ENCODE measurements around the gene OR3A1.
"Not testable (repeated sequence)": the region's sequence is repeated elsewhere in the genome, so short reads cannot be mapped to it uniquely, and the experiment has no call there.

OR3A1 gene, protein sequence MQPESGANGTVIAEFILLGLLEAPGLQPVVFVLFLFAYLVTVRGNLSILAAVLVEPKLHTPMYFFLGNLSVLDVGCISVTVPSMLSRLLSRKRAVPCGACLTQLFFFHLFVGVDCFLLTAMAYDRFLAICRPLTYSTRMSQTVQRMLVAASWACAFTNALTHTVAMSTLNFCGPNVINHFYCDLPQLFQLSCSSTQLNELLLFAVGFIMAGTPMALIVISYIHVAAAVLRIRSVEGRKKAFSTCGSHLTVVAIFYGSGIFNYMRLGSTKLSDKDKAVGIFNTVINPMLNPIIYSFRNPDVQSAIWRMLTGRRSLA

DNA sequence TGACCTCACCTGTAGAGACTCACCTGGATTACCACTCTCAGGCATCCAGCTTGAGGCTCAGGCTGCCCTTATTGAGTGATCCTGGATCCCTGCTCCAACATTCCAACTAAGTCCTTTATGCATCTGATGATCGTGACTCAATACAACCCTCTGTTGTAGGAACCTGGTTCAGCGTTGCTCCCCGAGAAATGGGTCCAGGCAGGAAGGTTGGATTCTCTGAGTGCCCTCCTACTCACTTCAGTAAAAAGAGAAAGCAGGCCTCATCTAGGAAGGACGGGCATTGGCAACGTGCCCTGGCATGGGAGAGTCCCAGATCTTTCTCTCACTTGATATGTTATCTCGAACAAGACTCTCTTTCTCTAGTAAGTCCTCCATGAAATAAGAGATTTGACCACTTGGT is at the start of gene OR3A1:
TSS of gene OR3A1 (minus strand) at position 101 of the 400 bp plus-strand sequence. CDS start 5,778 bp downstream, outside the sequence.
- DNase-seq, result no peak

DNA sequence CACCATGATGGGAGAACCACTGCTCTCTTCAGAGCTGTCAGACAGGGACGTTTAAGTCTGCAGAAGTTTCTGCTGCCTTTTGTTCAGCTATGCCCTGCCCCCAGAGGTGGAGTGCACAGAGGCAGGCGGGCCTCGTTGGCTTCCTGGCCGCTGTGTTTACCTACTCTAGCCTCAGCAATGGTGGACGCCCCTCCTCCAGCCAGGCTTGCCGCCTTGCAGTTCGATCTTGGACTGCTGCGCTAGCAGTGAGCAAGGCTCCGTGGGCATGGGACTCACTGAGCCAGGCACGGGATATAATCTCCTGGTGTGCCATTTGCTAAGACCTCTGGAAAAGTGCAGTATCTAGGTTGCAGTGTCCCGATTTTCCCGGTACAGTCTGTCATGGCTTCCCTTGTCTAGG is 44.6 kb upstream of the OR3A1 start:
- not testable (repeated sequence) for DNase-seq

DNA sequence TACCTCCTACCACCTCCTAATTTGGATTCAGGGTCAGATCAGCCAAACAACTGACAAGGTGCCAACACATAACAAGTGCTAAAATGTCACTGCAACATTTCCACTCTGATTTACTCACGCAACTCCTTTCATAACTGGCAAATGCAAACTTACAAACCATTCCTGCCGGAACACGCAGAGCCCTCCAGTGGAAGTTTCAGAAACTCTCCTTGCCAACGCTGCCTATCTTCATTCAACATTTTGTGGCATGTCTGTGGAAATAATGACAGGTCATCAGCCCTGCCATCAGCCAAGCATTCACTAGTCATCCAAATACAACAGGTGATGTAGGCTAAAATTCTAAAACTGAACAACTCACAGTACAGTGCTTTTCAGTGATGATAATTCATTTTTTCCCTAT is 37.7 kb upstream of the OR3A1 start:
- no peak for DNase-seq

DNA sequence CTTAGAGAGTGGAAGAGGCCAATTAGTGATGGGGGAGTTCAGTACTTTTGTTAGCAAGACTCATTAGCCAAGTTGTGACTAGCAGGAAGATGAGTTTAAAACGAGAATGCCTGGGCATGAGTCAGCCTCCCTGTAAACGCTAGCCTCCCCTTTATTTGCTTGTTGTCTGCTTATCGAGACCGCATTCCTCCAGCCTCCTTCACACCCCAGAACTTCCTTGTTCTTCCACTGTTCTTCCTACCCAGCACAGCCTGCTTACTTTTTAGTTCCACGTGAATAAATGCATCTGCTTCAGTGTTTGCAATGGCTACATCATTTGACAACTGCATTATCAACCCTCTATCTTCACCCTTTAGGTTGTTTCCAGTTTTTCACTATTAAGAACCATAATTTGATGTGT is 20.2 kb upstream of the OR3A1 start:
- no peak for DNase-seq

DNA sequence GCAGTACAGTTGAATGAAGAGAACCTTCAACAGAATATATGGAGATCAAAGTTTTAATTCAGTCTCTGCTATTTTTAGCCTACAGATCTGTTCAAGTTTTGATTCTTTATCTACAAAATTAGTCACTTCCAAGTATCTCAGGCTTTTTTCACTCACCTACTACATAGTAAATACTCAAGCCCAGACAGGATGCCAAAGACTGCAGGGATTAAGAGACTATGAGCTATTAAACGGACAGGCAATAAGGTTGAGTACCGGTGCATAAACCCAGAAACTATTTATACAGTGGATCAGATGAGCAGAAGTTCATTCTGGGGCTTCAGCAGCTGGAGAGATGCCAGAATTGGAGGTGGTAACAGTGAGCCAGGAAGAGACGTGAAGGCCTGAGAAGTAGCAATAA is 18.7 kb upstream of the OR3A1 start:
- no peak for DNase-seq

DNA sequence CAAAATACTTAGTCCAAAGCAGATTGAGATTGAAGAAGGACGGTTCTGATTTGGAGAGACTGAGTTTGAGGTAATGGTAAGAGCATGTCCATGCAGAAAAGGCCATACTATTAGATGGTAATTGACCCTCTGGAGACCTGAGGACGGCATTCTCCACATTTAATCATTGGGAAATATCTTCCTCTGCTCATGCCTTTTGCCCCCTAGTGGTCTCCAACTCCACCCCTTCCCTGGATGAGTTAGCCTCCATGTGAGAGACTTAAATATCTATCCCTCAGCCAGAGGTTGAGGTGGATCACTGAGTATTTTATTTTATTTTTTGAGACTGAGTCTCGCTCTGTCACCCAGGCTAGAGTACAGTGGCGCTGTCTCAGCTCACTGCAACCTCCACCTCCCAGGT is 10.4 kb upstream of the OR3A1 start:
- no peak for DNase-seq

DNA sequence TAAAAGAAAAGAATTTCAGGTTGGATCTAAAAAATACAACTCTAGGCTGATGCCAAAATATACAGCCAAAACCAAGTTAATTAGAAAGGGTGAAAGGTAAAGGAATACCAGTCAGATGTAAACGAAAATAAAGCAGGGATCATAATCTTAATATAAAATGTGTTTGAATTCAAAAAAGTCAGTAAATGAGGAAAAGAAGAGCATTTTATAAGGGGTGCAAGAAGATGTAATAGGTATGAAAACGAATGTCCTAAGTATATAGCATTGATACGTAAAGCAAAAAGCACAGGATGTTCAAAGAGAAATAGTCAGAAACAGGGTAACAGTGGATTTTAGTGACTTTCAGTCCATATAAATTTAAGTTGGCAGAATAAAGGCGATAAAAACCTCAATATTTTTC is 2.5 kb downstream of the OR3A1 start:
- no peak for DNase-seq

DNA sequence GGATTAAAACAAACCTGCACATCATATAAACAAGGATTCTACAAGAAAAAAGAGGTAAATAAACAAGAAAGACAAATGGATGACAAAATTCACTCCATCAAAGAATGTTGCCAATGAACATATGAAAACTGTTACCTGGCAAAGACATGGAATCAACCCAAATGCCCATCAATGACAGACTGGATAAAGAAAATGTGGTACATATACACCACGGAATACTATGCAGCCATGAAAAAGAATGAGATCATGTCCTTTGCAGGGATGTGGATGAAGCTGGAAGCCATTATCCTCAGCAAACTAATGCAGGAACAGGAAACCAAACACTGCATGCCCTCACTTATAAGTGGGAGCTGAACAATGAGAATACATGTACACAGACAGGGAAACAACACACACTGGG is 4.6 kb downstream of the OR3A1 start:
- not testable (repeated sequence) for DNase-seq

DNA sequence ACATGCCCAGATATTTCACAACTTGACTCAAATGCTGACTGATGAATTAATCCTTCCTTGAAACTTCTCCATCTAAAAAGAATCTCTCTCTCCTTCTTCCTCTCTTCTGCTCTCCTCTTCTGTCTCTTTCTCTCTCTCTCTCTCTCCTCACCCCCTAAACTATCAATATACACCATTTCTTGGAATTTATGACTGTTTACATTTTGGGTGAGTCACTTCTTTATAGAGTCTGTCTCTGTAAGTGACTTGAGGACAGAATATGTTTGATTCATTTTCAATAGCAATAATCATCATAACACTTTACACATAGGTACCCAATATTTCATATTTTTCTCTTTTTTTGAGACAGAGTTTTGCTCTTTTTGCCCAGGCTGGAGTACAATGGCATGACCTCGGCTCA is 15.3 kb downstream of the OR3A1 start:
- no peak for DNase-seq

DNA sequence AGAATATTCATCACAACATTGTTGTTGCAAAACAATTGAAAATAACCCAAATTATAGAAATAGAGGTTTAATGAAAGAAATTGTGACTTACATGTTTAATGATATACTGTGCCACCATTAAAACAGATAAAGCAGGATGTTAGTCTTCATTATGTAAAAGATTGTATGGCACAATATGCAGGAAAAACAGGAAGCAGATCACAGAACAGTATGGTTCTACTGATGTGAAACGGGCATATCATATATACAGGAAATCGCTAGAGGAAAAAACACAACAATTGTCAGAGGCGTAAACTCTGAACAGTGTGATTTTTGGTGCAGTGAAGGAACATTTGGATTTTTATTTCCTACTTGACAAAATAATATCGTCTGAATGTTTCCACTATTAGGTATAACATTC is 22.0 kb downstream of the OR3A1 start:
- no peak for DNase-seq

DNA sequence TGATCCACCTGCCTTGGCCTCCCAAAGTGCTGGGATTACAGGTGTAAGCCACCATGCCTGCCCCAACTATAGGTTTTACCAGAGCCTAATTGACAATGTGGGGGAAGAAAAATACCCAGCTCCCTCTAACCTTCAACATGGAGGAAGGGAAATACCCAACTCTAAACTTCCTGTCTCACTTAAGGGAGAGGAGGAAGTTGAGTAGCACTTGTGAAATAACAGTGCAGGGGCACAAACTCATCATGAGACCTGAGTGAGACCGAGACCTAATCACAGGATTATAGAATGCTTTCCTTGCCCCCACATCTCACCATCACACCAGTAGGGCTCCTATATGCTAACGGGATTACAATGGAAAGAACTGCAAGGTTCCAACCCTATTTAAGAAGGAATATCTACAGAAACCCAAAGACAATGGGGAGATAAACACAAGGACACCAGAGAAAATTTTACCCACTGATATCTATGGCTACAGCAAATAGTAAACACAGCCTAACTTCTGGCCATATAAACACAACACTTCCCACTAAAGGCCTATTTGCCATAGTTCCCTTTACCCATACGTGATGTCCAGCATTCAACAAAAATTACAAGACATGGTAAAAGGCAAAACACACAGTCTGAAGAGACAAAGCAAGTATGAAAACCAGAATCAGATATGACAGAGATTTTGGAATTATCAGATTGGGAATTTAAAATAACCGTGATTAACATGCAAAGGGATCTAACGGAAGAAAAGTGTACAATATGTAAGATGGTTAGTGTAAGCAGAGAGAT is 26.9 kb downstream of the OR3A1 start:
- no peak for DNase-seq

DNA sequence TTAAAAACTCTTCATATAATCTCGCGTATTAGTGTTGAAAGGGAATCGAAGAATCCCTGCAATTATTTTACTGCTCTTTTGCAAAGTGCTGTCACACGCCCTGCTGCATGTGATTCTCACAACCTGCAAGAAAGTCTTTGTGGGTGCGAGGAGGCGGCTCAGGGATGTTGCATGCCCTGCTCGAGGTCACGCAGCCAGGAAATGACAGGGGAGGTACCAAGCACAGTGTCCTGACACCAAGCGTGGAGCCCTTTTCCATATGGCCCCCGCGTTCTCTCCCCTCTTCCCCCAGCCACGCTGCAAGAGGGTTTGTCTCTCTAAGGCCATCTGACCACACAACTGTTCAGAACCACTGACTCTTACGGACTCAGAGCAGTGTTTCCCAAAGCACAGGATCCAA is 37.6 kb downstream of the OR3A1 start:
- DNase-seq, result no peak

DNA sequence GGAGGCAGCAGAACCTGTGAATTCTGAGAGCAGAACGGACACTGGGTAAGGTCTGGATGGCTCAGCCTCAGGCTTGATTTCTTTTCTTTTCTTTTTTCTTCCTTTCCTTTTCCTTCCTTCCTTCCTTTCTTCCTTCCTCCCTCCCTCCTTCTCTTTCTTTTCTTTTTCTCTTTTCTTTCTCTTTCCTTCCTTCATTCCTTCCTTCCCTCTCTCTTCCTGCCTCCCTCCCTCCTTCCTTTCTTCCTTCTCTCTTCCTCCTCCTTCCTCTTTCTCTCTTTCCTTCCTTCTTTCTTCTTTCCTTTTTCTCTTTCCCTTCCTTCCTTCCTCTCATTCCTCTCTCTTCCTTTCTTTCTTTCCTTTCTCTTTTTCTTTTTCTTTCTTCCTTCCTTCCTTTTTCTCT is 38.0 kb downstream of the OR3A1 start:
- no peak for DNase-seq

DNA sequence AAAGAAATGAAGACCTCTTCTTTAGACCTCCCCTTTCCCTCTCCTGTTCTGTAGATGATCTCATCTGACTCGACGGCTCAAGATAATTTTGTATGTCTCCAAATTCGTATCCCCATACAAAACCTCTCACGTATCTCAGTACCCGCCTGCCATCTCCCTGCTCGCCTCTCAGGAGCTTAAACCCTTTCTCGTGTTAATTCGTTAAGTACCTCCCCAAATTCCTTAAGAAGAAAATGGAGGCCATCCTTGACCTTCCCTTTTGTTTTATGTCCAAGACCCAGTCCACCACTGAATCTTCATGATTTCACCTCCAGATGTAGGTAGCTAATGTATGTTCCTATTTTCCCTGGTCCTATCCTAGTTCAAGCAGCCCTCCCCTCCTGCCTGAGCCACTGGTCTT is 41.6 kb downstream of the OR3A1 start:
- DNase-seq, result no peak

DNA sequence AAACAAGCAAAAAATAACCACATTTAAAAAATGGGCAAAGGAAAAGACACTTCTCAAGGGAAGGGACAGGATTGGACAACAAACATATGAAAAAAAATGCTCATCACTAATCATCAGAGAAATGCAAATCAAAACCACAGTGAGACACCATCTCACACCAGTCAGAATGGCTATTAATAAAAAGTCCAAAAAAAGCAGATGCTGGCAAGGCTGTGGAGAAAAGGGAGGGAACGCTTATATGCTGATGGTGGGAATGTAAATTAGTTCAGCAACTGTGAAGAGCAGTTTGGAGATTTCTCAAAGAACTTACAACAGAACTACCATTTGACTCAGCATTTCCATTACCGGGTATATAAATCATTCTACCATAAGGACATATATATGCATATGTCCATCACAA is 49.1 kb downstream of the OR3A1 start:
- DNase-seq, result not testable (repeated sequence)

DNA sequence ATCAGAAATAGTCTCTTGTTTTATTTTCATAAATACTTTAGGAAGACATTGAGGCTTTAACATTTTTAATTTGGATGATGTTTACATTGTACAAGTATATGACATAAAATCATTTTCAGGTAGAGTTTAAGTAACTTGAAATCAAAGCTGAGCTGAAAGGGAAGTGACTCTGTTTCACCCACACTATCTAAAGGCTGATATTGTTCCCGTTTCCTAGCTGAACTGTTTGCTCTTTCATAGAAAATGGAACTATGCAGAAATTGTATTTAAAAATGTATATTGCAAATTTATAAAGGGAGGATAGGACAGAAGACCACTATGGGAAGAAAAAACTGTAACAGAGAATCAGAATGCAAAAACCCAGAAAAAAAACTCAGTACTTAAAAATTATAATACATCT is 53.3 kb downstream of the OR3A1 start:
- not testable (repeated sequence) for DNase-seq

DNA sequence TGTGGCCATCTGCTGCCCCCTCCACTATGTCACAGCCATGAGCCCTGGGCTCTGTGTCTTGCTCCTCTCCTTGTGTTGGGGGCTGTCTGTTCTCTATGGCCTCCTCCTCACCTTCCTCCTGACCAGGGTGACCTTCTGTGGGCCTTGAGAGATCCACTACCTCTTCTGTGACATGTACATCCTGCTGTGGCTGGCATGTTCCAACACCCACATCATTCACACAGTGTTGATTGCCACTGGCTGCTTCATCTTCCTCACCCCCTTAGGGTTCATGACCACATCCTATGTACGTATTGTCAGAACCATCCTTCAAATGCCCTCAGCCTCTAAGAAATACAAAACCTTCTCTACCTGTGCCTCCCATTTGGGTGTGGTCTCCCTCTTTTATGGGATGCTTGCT is 57.1 kb downstream of the OR3A1 start:
- not testable (repeated sequence) for DNase-seq
